CD4-positive, alpha-beta T cell treated with Interleukin-2 at 100 ng/mL for 4 hours (primary cell): ENCODE data around the gene OR4K15.
"Not testable (repeated sequence)": the region's sequence is repeated elsewhere in the genome, so short reads cannot be mapped to it uniquely, and the experiment has no call there.

Experiments used
- DNase-seq: peaks from one replicate; pipeline ENCODE4 v3.0.0-alpha.2; 2020; ENCODE audit warnings: low spot score

Gene OR4K15

GRCh38 chr14:19975291-19975690, at the start of gene OR4K15:
Gene OR4K15, plus strand, starts transcription at chr14:19975591. Its CDS starts 0 bp downstream, at chr14:19975591.
- DNase-seq = no peak

- no peak for DNase-seq
These were observed 44.8 kb upstream of the OR4K15 start, which contains the start of gene OR4K1 for GRCh38 chr14:19930617-19931016. Gene OR4K1, plus strand, starts transcription at chr14:19930917. Its CDS starts 4,750 bp downstream, at chr14:19935667.

GRCh38 chr14:19941668-19942067, 33.7 kb upstream of the OR4K15 start:
- DNase-seq = no peak

- no peak for DNase-seq
These were observed 27.8 kb upstream of the OR4K15 start for GRCh38 chr14:19947413-19948090.

- DNase-seq = no peak
These were observed 26.2 kb upstream of the OR4K15 start for GRCh38 chr14:19949218-19949617.

GRCh38 chr14:19969735-19970134, 5.7 kb upstream of the OR4K15 start:
- not testable (repeated sequence) for DNase-seq

- DNase-seq = peak; percentile 45
These were observed 547 bp upstream of the OR4K15 start for GRCh38 chr14:19974844-19975243.

- no peak for DNase-seq
These were observed 18.0 kb downstream of the OR4K15 start for GRCh38 chr14:19993438-19993837.

- no peak for DNase-seq
These were observed 26.5 kb downstream of the OR4K15 start, which contains the start of gene OR4Q2 for GRCh38 chr14:20001863-20002262. Gene OR4Q2, plus strand, starts transcription at chr14:20002163.

- DNase-seq = no peak
These were observed 26.9 kb downstream of the OR4K15 start for GRCh38 chr14:20002319-20002718.

- no peak for DNase-seq
These were observed 32.8 kb downstream of the OR4K15 start for GRCh38 chr14:20008156-20008555.

- no peak for DNase-seq
These were observed 44.0 kb downstream of the OR4K15 start, which contains the start of gene OR4K14 for GRCh38 chr14:20019257-20019865. Gene OR4K14, minus strand, starts transcription at chr14:20019307. Its CDS starts 4,114 bp downstream, at chr14:20015193.
